ENCODE data around the gene SLF1. TPM values are rescaled to one million over a fixed set of nuclear protein-coding genes. Genes with fewer than 3 reads are reported as not detected.

The SLF1 gene
- total RNA-seq, 2 donors from 2014 or later, result 2.3 to 11.2 TPM

- no peak for TF ChIP-seq POLR2A (IDR thresholded peaks at IDR 0.05)
- no peak for TF ChIP-seq CTCF (IDR thresholded peaks at IDR 0.05)
- ATAC-seq (no peak), DNase-seq (no peak)
- 51 to 58% methylated on average over 2 of the region's 2 CpGs for WGBS, 2 donors
- intact Hi-C loops (cut with DNase I), result no loop called here
- H3K4me3 ChIP-seq, result no peak overlapping the region
- H3K9me3 ChIP-seq, result no peaks in the 10 kb centered on the region
- H3K27me3 ChIP-seq, result no peaks in the 10 kb centered on the region
- H3K36me3 ChIP-seq (replicated peaks in 1 of 2; ENCODE audit: insufficient read depth in 1 of 2, low read depth in 2 of 2), result peaks cover 0 to 1% of the 10 kb centered on the region in 2 donors
- H3K4me1 ChIP-seq, result peaks cover 9% of the 10 kb centered on the region
- no peak overlapping the region for H3K27ac ChIP-seq
Measured at GRCh38 chr5:94699562-94699961, 81.1 kb downstream of the SLF1 start.

- no peak overlapping the region for H3K27ac ChIP-seq
- no peaks in the 10 kb centered on the region for H3K27me3 ChIP-seq
- DNase-seq (no peak), ATAC-seq (no peak)
- H3K36me3 ChIP-seq (replicated peaks in 1 of 2; ENCODE audit: insufficient read depth in 1 of 2, low read depth in 2 of 2), result no peaks in the 10 kb centered on the region
- TF ChIP-seq POLR2A (IDR thresholded peaks at IDR 0.05) (no peak), CTCF (IDR thresholded peaks at IDR 0.05) (no peak)
- 77 to 88% methylated on average over 1 of the region's 1 CpG for WGBS, 2 donors
- no peak overlapping the region for H3K4me3 ChIP-seq
- H3K9me3 ChIP-seq, result no peaks in the 10 kb centered on the region
- intact Hi-C loops (cut with DNase I), result no loop called here
- H3K4me1 ChIP-seq, result peaks cover 16% of the 10 kb centered on the region
Measured at GRCh38 chr5:94700592-94700991, 82.1 kb downstream of the SLF1 start.

GRCh38 chr5:94702729-94703128, 84.3 kb downstream of the SLF1 start:
- intact Hi-C loops (cut with DNase I), result no loop called here
- no peak for ATAC-seq

GRCh38 chr5:94705427-94705826, 87.0 kb downstream of the SLF1 start:
- WGBS, 2 donors, result 23 to 57% methylated on average over 1 of the region's 1 CpG
- intact Hi-C loops (cut with DNase I), result no loop called here
- DNase-seq (no peak), ATAC-seq (no peak)
- Histone ChIP-seq H3K27ac (no peak overlapping the region), H3K9me3 (no peaks in the 10 kb centered on the region), H3K4me1 (peaks cover 33% of the 10 kb centered on the region), H3K36me3 (replicated peaks in 1 of 2; ENCODE audit: insufficient read depth in 1 of 2, low read depth in 2 of 2) (no peaks in the 10 kb centered on the region), H3K4me3 (no peak overlapping the region), H3K27me3 (no peaks in the 10 kb centered on the region)
- TF ChIP-seq POLR2A (IDR thresholded peaks at IDR 0.05) (no peak), CTCF (IDR thresholded peaks at IDR 0.05) (no peak)

More at GRCh38 chr5:94702729-94703128, 84.3 kb downstream of the SLF1 start:
- H3K36me3 ChIP-seq (replicated peaks in 1 of 2; ENCODE audit: insufficient read depth in 1 of 2, low read depth in 2 of 2), result no peaks in the 10 kb centered on the region
- H3K4me1 ChIP-seq, result peaks cover 32% of the 10 kb centered on the region
- TF ChIP-seq CTCF (IDR thresholded peaks at IDR 0.05) (no peak), POLR2A (IDR thresholded peaks at IDR 0.05) (no peak)
- H3K9me3 ChIP-seq, result no peaks in the 10 kb centered on the region
- WGBS, 2 donors, result 86 to 95% methylated on average over 1 of the region's 1 CpG
- H3K27ac ChIP-seq, result no peak overlapping the region
- DNase-seq, result no peak
- no peak overlapping the region for H3K4me3 ChIP-seq
- H3K27me3 ChIP-seq, result no peaks in the 10 kb centered on the region

- Histone ChIP-seq H3K27ac (peak overlapping the region; percentile 27 to 71 (median 54)), H3K9me3 (no peaks in the 10 kb centered on the region), H3K4me3 (no peak overlapping the region), H3K27me3 (no peaks in the 10 kb centered on the region), H3K36me3 (replicated peaks in 1 of 2; ENCODE audit: insufficient read depth in 1 of 2, low read depth in 2 of 2) (no peaks in the 10 kb centered on the region), H3K4me1 (peaks cover 33% of the 10 kb centered on the region)
- intact Hi-C loops (cut with DNase I), result no loop called here
- DNase-seq, result peak; percentile 41 to 77 (median 60)
- 7 to 13% methylated on average over 2 of the region's 2 CpGs for WGBS, 2 donors
- TF ChIP-seq CTCF (IDR thresholded peaks at IDR 0.05) (peak in 1 of 7 experiments; percentile 9), POLR2A (IDR thresholded peaks at IDR 0.05) (peak in 1 of 3 donors; percentile 40)
- peak; percentile 98 for ATAC-seq
Measured at GRCh38 chr5:94707359-94707758, 88.9 kb downstream of the SLF1 start.

All from body of pancreas (tissue), 4 donors.